HepG2 (cell line): Measurements from ENCODE around the gene ATIC. TPM values are rescaled to one million over a fixed set of nuclear protein-coding genes. Genes with fewer than 3 reads are reported as not detected.

ENCODE experiments used
- CC2D1A ChIP-seq: sonication (generic); formaldehyde crosslinking; IDR thresholded peaks from 2 replicates; pipeline ENCODE4 v1.8.1; 2023; ENCODE audit warnings: mild to moderate bottlenecking, missing genetic modification reagents
- KDM1A ChIP-seq: IDR thresholded peaks from 2 replicates; pipeline ENCODE4 v1.6.1; 2016; ENCODE audit warnings: missing compliant biosample characterization
- KDM3A ChIP-seq: IDR thresholded peaks from 2 replicates; pipeline ENCODE4 v1.6.1; 2018; ENCODE audit warnings: low read depth, missing compliant biosample characterization
- MIER3 ChIP-seq: IDR thresholded peaks from 2 replicates; pipeline ENCODE4 v1.6.1; 2016; ENCODE audit warnings: missing compliant biosample characterization, borderline replicate concordance
- SMAD3 ChIP-seq: sonication (generic); formaldehyde crosslinking; IDR thresholded peaks from 2 replicates; pipeline ENCODE4 v1.4.0; 2020; ENCODE audit warnings: missing genetic modification reagents
- SMC3 ChIP-seq: IDR thresholded peaks from 2 replicates; pipeline ENCODE4 v1.6.1; 2011; ENCODE audit warnings: low read length, improper control_type of control experiment
- ZNF546 ChIP-seq: sonication (generic); formaldehyde crosslinking; conservative IDR thresholded peaks from 2 replicates; pipeline ENCODE4 v1.8.1; 2023; ENCODE audit warnings: mild to moderate bottlenecking, missing genetic modification reagents
- ZNF558 ChIP-seq: sonication (generic); formaldehyde crosslinking; IDR thresholded peaks from 2 replicates; pipeline ENCODE4 v1.9.0; 2022; ENCODE audit warnings: mild to moderate bottlenecking, missing genetic modification reagents, borderline replicate concordance
- ZNF792 ChIP-seq: IDR thresholded peaks from 2 replicates; pipeline ENCODE4 v1.6.1; 2016
- polyA plus RNA-seq, 8 experiments: library from polyadenylated mRNA; depleted of rRNA in 3 of 8; stranded (reverse) in 7 of 8; unstranded in 1 of 8; fragments of >200 nt; fragmentation: Illumina TruSeq in 4 of 8; extraction: Trizol in 4 of 8; gene quantifications; 2 replicates each; pipeline versions ENCODE4 v1.2.1 to v1.2.3, GENCODE V29; 2011 to 2016; ENCODE audit warnings: low read depth in 4 of 8, missing spikeins in 1 of 8, mixed read lengths in 1 of 8; ENCODE audit not compliant: insufficient read depth in 1 of 8
- total RNA-seq, 5 experiments: library from RNA; depleted of rRNA; stranded (reverse); fragments of >200 nt; fragmentation: Illumina TruSeq; extraction: Trizol; gene quantifications; 2 replicates each; pipeline ENCODE4 v1.2.3, GENCODE V29; 2016; ENCODE audit warnings: low read depth in 1 of 5
- TF ChIP-seq, protein P1 (sequence below), 2 experiments: fragments of 450-650 bp in 1 of 2; sonication (generic) in 1 of 2; formaldehyde crosslinking in 1 of 2; IDR thresholded peaks; 2 replicates each; pipeline versions ENCODE4 v1.6.1 to v1.8.0; 2016 to 2022; ENCODE audit warnings: antibody characterized with exemption in 1 of 2, mild to moderate bottlenecking in 1 of 2, missing genetic modification reagents in 1 of 2
- TF ChIP-seq, protein P2 (sequence below): sonication (generic); formaldehyde crosslinking; conservative IDR thresholded peaks from 2 replicates; pipeline ENCODE4 v1.4.0; 2020; ENCODE audit warnings: missing genetic modification reagents
- TF ChIP-seq, protein P3 (sequence below): sonication (generic); formaldehyde crosslinking; IDR thresholded peaks from 2 replicates; pipeline ENCODE4 v1.5.1; 2020; ENCODE audit warnings: mild to moderate bottlenecking, moderate library complexity, missing genetic modification reagents
- TF ChIP-seq, protein P4 (sequence below): sonication (generic); formaldehyde crosslinking; conservative IDR thresholded peaks from 2 replicates; pipeline ENCODE4 v1.5.0; 2020; ENCODE audit warnings: missing genetic modification reagents

The ATIC gene
- total and polyA plus RNA-seq, 2 of the 13 experiments (the other 11 are each of a cell fraction or from before 2014, with no cell fraction given) = 89.8 to 146 TPM

DNA sequence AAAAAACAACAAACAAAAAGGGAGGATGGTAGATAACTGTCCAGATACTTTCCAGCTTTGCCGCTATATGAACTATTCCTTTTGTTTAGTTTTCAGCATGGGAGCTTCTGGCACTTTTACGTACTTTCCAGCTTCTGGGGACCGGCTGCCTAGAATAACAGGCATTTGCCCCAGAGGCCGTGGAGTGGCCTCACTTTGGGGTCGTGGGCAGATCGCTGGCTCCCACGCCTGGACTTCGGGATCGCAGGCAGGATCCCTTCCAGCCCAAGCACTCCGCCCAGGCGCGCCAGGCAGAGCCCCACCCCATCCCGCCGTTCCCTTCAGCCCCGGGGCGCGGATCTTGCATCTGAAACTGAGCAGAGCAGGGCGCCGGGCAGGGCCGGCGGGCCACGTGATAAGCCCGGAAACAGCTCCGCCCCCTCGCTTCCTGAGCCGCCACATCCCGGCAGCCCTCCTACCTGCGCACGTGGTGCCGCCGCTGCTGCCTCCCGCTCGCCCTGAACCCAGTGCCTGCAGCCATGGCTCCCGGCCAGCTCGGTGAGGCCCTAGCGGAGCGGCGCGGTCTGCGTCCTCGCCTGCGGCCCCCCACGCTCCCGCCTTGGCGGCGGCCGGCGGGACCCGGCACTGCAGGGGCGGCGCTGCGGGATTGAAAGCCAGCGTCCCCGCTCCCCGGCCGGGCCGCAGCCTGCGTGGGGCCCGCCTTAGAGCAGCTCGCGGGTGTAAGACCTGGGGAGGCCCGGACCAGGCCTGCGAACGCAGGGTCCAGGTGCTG lies at the start of gene ATIC (continued):
- TF ChIP-seq, protein P1, sequence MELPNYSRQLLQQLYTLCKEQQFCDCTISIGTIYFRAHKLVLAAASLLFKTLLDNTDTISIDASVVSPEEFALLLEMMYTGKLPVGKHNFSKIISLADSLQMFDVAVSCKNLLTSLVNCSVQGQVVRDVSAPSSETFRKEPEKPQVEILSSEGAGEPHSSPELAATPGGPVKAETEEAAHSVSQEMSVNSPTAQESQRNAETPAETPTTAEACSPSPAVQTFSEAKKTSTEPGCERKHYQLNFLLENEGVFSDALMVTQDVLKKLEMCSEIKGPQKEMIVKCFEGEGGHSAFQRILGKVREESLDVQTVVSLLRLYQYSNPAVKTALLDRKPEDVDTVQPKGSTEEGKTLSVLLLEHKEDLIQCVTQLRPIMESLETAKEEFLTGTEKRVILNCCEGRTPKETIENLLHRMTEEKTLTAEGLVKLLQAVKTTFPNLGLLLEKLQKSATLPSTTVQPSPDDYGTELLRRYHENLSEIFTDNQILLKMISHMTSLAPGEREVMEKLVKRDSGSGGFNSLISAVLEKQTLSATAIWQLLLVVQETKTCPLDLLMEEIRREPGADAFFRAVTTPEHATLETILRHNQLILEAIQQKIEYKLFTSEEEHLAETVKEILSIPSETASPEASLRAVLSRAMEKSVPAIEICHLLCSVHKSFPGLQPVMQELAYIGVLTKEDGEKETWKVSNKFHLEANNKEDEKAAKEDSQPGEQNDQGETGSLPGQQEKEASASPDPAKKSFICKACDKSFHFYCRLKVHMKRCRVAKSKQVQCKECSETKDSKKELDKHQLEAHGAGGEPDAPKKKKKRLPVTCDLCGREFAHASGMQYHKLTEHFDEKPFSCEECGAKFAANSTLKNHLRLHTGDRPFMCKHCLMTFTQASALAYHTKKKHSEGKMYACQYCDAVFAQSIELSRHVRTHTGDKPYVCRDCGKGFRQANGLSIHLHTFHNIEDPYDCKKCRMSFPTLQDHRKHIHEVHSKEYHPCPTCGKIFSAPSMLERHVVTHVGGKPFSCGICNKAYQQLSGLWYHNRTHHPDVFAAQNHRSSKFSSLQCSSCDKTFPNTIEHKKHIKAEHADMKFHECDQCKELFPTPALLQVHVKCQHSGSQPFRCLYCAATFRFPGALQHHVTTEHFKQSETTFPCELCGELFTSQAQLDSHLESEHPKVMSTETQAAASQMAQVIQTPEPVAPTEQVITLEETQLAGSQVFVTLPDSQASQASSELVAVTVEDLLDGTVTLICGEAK (IDR thresholded peaks at IDR 0.05) = no peak
- TF ChIP-seq, protein P1 (CRISPR knock-in tag; IDR thresholded peaks at IDR 0.05) = peak; percentile 95; the same call in 1 of the 2 replicates
- TF ChIP-seq SMC3 (no peak), MIER3 (CRISPR knock-in tag) (peak; percentile 92), KDM1A (peak; percentile 72), ZNF792 (CRISPR knock-in tag) (peak; percentile 95), CC2D1A (CRISPR knock-in tag) (no peak), SMAD3 (CRISPR knock-in tag) (peak; percentile 32; the same call in 1 of the 2 replicates), ZNF558 (peak; percentile 95; the same call in 1 of the 2 replicates), KDM3A (peak; percentile 88), ZNF546 (CRISPR knock-in tag) (peak; percentile 87; the same call in 1 of the 2 replicates)
- TF ChIP-seq, protein P2, sequence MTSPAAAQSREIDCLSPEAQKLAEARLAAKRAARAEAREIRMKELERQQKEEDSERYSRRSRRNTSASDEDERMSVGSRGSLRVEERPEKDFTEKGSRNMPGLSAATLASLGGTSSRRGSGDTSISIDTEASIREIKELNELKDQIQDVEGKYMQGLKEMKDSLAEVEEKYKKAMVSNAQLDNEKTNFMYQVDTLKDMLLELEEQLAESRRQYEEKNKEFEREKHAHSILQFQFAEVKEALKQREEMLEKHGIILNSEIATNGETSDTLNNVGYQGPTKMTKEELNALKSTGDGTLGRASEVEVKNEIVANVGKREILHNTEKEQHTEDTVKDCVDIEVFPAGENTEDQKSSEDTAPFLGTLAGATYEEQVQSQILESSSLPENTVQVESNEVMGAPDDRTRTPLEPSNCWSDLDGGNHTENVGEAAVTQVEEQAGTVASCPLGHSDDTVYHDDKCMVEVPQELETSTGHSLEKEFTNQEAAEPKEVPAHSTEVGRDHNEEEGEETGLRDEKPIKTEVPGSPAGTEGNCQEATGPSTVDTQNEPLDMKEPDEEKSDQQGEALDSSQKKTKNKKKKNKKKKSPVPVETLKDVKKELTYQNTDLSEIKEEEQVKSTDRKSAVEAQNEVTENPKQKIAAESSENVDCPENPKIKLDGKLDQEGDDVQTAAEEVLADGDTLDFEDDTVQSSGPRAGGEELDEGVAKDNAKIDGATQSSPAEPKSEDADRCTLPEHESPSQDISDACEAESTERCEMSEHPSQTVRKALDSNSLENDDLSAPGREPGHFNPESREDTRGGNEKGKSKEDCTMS (CRISPR knock-in tag) = peak; percentile 81; the same call in 1 of the 2 replicates
- TF ChIP-seq, protein P3, sequence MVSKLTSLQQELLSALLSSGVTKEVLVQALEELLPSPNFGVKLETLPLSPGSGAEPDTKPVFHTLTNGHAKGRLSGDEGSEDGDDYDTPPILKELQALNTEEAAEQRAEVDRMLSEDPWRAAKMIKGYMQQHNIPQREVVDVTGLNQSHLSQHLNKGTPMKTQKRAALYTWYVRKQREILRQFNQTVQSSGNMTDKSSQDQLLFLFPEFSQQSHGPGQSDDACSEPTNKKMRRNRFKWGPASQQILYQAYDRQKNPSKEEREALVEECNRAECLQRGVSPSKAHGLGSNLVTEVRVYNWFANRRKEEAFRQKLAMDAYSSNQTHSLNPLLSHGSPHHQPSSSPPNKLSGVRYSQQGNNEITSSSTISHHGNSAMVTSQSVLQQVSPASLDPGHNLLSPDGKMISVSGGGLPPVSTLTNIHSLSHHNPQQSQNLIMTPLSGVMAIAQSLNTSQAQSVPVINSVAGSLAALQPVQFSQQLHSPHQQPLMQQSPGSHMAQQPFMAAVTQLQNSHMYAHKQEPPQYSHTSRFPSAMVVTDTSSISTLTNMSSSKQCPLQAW (CRISPR knock-in tag) = peak; percentile 69; the same call in 1 of the 2 replicates
- TF ChIP-seq, protein P4, sequence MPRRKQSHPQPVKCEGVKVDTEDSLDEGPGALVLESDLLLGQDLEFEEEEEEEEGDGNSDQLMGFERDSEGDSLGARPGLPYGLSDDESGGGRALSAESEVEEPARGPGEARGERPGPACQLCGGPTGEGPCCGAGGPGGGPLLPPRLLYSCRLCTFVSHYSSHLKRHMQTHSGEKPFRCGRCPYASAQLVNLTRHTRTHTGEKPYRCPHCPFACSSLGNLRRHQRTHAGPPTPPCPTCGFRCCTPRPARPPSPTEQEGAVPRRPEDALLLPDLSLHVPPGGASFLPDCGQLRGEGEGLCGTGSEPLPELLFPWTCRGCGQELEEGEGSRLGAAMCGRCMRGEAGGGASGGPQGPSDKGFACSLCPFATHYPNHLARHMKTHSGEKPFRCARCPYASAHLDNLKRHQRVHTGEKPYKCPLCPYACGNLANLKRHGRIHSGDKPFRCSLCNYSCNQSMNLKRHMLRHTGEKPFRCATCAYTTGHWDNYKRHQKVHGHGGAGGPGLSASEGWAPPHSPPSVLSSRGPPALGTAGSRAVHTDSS (CRISPR knock-in tag) = no peak
